CD14-positive monocyte (primary cell): ENCODE data around the gene ADAM19. TPM values are rescaled to one million over a fixed set of nuclear protein-coding genes. Genes with fewer than 3 reads are reported as not detected.
A peak's percentile ranks its signal among the peaks of the same experiment; 100 is the strongest.

ENCODE experiments used
- DNase-seq, 3 donors: peaks; one replicate each; pipeline ENCODE4 v3.0.0-alpha.2; 2011 to 2022
- H2AFZ ChIP-seq: 2 replicates; pipeline ENCODE4 v1.6.0; 2012; ENCODE audit warnings: mild to moderate bottlenecking, low read depth, low read length, inconsistent platforms; ENCODE audit not compliant: insufficient read depth, poor library complexity, severe bottlenecking
- H3K27ac ChIP-seq, 2 donors: 1 replicate in 1 of 2; 2 replicates in 1 of 2; pipeline ENCODE4 v1.5.1; 2012 to 2013; ENCODE audit warnings: low read length in 2 of 2, control low read depth in 1 of 2, inconsistent platforms in 1 of 2, low read depth in 1 of 2, mild to moderate bottlenecking in 1 of 2
- H3K27me3 ChIP-seq, 2 donors: one replicate each; pipeline versions ENCODE4 v1.6.0 to v1.6.1; 2011 to 2013; ENCODE audit warnings: low read length in 2 of 2; ENCODE audit not compliant: control insufficient read depth in 2 of 2, insufficient read depth in 2 of 2
- H3K36me3 ChIP-seq, 2 donors: replicated peaks in 1 of 2; 1 replicate in 1 of 2; 2 replicates in 1 of 2; pipeline versions ENCODE4 v1.5.1 to v1.6.1; 2012 to 2013; ENCODE audit warnings: low read length in 2 of 2, control low read depth in 1 of 2, inconsistent platforms in 1 of 2, mild to moderate bottlenecking in 1 of 2; ENCODE audit not compliant: insufficient read depth in 2 of 2, control insufficient read depth in 1 of 2
- H3K4me1 ChIP-seq, 2 donors: 1 replicate in 1 of 2; 2 replicates in 1 of 2; pipeline versions ENCODE4 v1.5.1 to v1.6.1; 2012 to 2013; ENCODE audit warnings: low read length in 2 of 2, control low read depth in 1 of 2, inconsistent platforms in 1 of 2, mild to moderate bottlenecking in 1 of 2, moderate library complexity in 1 of 2; ENCODE audit not compliant: insufficient read depth in 2 of 2, control insufficient read depth in 1 of 2
- H3K4me2 ChIP-seq: replicated peaks from 2 replicates; pipeline ENCODE3; 2012; ENCODE audit warnings: low read length, moderate library complexity, mild to moderate bottlenecking; ENCODE audit not compliant: poor library complexity, severe bottlenecking; ENCODE audit errors: extremely low read depth
- H3K4me3 ChIP-seq, 3 experiments: fragments of 200-600 bp in 1 of 3; sonication (generic) in 1 of 3; replicated peaks in 1 of 3; 1 replicate in 2 of 3; 2 replicates in 1 of 3; pipeline ENCODE4 v1.5.1; 2011 to 2013; ENCODE audit warnings: low read length in 3 of 3, mild to moderate bottlenecking in 3 of 3, control low read depth in 2 of 3, low read depth in 2 of 3, inconsistent platforms in 1 of 3, moderate library complexity in 1 of 3
- H3K79me2 ChIP-seq: 2 replicates; pipeline ENCODE4 v1.6.0; 2012; ENCODE audit warnings: mild to moderate bottlenecking, control low read depth, inconsistent platforms, low read length, moderate library complexity; ENCODE audit not compliant: insufficient read depth
- H3K9ac ChIP-seq: 2 replicates; pipeline ENCODE4 v1.6.0; 2017; ENCODE audit warnings: low read length, mild to moderate bottlenecking; ENCODE audit not compliant: insufficient read depth, poor library complexity, severe bottlenecking
- H3K9me3 ChIP-seq, 2 donors: replicated peaks in 1 of 2; 1 replicate in 1 of 2; 2 replicates in 1 of 2; pipeline versions ENCODE4 v1.5.1 to v1.6.1; 2012 to 2013; ENCODE audit warnings: low read length in 2 of 2, control low read depth in 1 of 2; ENCODE audit not compliant: control insufficient read depth in 1 of 2, insufficient read depth in 1 of 2
- H4K20me1 ChIP-seq: 2 replicates; pipeline ENCODE4 v1.6.0; 2012; ENCODE audit warnings: mild to moderate bottlenecking, low read length, control low read depth, moderate library complexity; ENCODE audit not compliant: insufficient read depth
- H3K27ac Mint-ChIP-seq, 7 donors: one replicate each; pipeline ENCODE4 v1.8.0; 2020; ENCODE audit warnings: mild to moderate bottlenecking in 7 of 7, mixed read lengths in 7 of 7, moderate library complexity in 6 of 7, inconsistent platforms in 2 of 7
- H3K27me3 Mint-ChIP-seq, 3 donors: one replicate each; pipeline ENCODE4 v1.8.0; 2021 to 2022; ENCODE audit warnings: low read depth in 3 of 3, mild to moderate bottlenecking in 3 of 3, mixed read lengths in 3 of 3, moderate library complexity in 3 of 3, inconsistent platforms in 1 of 3
- H3K36me3 Mint-ChIP-seq, 2 donors: one replicate each; pipeline ENCODE4 v1.8.0; 2020; ENCODE audit warnings: mixed read lengths in 2 of 2, inconsistent platforms in 1 of 2, mild to moderate bottlenecking in 1 of 2
- H3K4me1 Mint-ChIP-seq: one replicate; pipeline ENCODE4 v1.8.0; 2020; ENCODE audit warnings: mild to moderate bottlenecking, mixed read lengths
- H3K4me3 Mint-ChIP-seq, 2 donors: one replicate each; pipeline ENCODE4 v1.8.0; 2020; ENCODE audit warnings: mild to moderate bottlenecking in 2 of 2, mixed read lengths in 2 of 2, moderate library complexity in 1 of 2
- H3K9me3 Mint-ChIP-seq, 7 donors: one replicate each; pipeline ENCODE4 v1.8.0; 2020 to 2022; ENCODE audit warnings: mixed read lengths in 7 of 7, mild to moderate bottlenecking in 6 of 7, moderate library complexity in 6 of 7, inconsistent platforms in 2 of 7
- CTCF ChIP-seq: fragments of 200-600 bp; IDR thresholded peaks from one replicate; pipeline ENCODE4 v1.8.0; 2022; ENCODE audit warnings: antibody characterized with exemption, mild to moderate bottlenecking
- WGBS: methylation state at CpG from one replicate; pipeline ENCODE4 v1.1.5; 2013; ENCODE audit warnings: missing lambda C conversion rate; ENCODE audit not compliant: insufficient coverage; 5-methylcytosine and 5-hydroxymethylcytosine counted together
- intact Hi-C, 2 donors: fragments of 100-400 bp; cut with micrococcal nuclease; formaldehyde crosslinking; loops; one replicate each; pipeline versions ENCODE4 v1.15.0 to v1.15.1; 2023
- polyA plus RNA-seq, 3 donors: library from polyadenylated mRNA; depleted of rRNA in 1 of 3; unstranded in 2 of 3; stranded (reverse) in 1 of 3; fragments of 300-500 nt in 2 of 3; fragments of >200 nt in 1 of 3; fragmentation: Illumina TruSeq in 2 of 3; gene quantifications; 1 replicate in 2 of 3; 2 replicates in 1 of 3; pipeline ENCODE4 v1.2.3, GENCODE V29; 2012 to 2021

The ADAM19 gene
- polyA plus RNA-seq, 3 donors: 3.0 to 12.7 (median 6.2) TPM

GRCh38 chr5:157485811-157486210 is 89.8 kb downstream of the ADAM19 start:
- Histone ChIP-seq H3K27ac (no peak overlapping the region), H3K4me1 (peaks cover 18 to 19% of the 10 kb centered on the region in 2 donors)

DNA sequence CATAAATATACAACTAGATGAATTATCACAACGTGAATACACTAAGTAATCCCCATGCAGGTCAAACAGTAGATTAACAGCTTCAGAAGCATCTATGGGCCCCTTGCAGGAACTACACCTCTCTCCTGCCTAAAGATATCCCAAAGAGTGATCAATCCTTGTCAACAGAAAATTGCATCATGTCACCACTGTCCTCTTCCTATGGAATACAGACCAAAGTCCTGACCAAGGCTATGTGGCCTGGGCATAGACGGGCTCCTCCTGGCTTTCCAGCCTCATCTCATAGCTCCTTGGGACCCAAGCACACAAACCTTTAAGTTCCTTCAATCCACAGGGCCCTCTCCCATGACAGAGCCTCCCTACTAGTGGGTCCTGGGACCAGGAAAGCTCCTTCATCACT is 90.2 kb downstream of the ADAM19 start:
- H3K27me3 Mint-ChIP-seq: peaks cover 0 to 4% (median 1%) of the 10 kb centered on the region in 3 donors
- no peak overlapping the region for H3K4me3 Mint-ChIP-seq
- Histone ChIP-seq H3K4me2 (no peak overlapping the region), H3K36me3 (peaks cover 50 to 88% of the 10 kb centered on the region in 2 donors), H3K27me3 (no peaks in the 10 kb centered on the region), H3K79me2 (no peaks in the 10 kb centered on the region), H3K4me3 (no peak overlapping the region), H3K9ac (no peak overlapping the region), H3K4me1 (peaks cover 18 to 19% of the 10 kb centered on the region in 2 donors), H2AFZ (no peak overlapping the region), H3K27ac (no peak overlapping the region), H4K20me1 (peaks cover 19% of the 10 kb centered on the region), H3K9me3 (no peaks in the 10 kb centered on the region)
- peaks cover 0 to 4% (median 0%) of the 10 kb centered on the region in 7 donors for H3K9me3 Mint-ChIP-seq
- intact Hi-C loops: no loop called here
- H3K4me1 Mint-ChIP-seq: peaks cover 24% of the 10 kb centered on the region
- no peak for DNase-seq
- H3K27ac Mint-ChIP-seq: peak overlapping the region in 6 of 7 donors; percentile 15 to 81 (median 58)
- no peak for TF ChIP-seq CTCF
- 92% methylated on average over 2 of the region's 2 CpGs for WGBS
- H3K36me3 Mint-ChIP-seq: peaks cover 85 to 87% of the 10 kb centered on the region in 2 donors

More at GRCh38 chr5:157485811-157486210, 89.8 kb downstream of the ADAM19 start:
- intact Hi-C loops: no loop called here
- Histone ChIP-seq H3K9ac (no peak overlapping the region), H3K4me3 (no peak overlapping the region), H3K9me3 (no peaks in the 10 kb centered on the region), H4K20me1 (peaks cover 19% of the 10 kb centered on the region), H3K4me2 (no peak overlapping the region), H3K36me3 (peaks cover 46 to 87% of the 10 kb centered on the region in 2 donors), H3K27me3 (no peaks in the 10 kb centered on the region), H2AFZ (no peak overlapping the region), H3K79me2 (no peaks in the 10 kb centered on the region)
- peaks cover 24% of the 10 kb centered on the region for H3K4me1 Mint-ChIP-seq
- peak overlapping the region in 6 of 7 donors; percentile 10 to 89 (median 58) for H3K27ac Mint-ChIP-seq
- no peak for TF ChIP-seq CTCF
- H3K27me3 Mint-ChIP-seq: peaks cover 0 to 4% (median 1%) of the 10 kb centered on the region in 3 donors
- no peak overlapping the region for H3K4me3 Mint-ChIP-seq
- WGBS: 80% methylated on average over 3 of the region's 3 CpGs
- peaks cover 84 to 87% of the 10 kb centered on the region in 2 donors for H3K36me3 Mint-ChIP-seq
- no peak for DNase-seq
- peaks cover 0 to 4% (median 0%) of the 10 kb centered on the region in 7 donors for H3K9me3 Mint-ChIP-seq
